Measurements from ENCODE around the gene WASL.

- TF ChIP-seq CTCF (IDR thresholded peaks at IDR 0.05) (no peak), POLR2AphosphoS5 (IDR thresholded peaks at IDR 0.05) (no peak), POLR2A (IDR thresholded peaks at IDR 0.05) (no peak)
Measured at GRCh38 chr7:123773481-123773880, 24.7 kb upstream of the WASL start.

All from breast epithelium (tissue), 3 donors.